Posterior vena cava (tissue), 2 donors: ENCODE data around the gene C1QTNF5. TPM values are rescaled to one million over a fixed set of nuclear protein-coding genes. Genes with fewer than 3 reads are reported as not detected.

ENCODE experiments used
- DNase-seq: peaks from one replicate; pipeline ENCODE4 v3.0.0-alpha.2; 2020; ENCODE audit warnings: low spot score
- intact Hi-C, 2 donors: fragments of 100-400 bp; cut with DNase I; formaldehyde crosslinking; loops; one replicate each; pipeline versions ENCODE4 v1.14.1 to v1.14.2; 2022 to 2023
- total RNA-seq, 2 donors: library from RNA; stranded (reverse); fragmentation: NEBNext Ultra II Directional; extraction: Animal tissue kit (Norgen Biotek cat#: 25700); gene quantifications; one replicate each; pipeline ENCODE4 v1.2.1, GENCODE V29; 2021
- donor health status: DM: yes; HTN: yes; CAD: no.
- donor health status: DM: yes; HTN: yes; CAD: no.

C1QTNF5 gene
- total RNA-seq, 2 donors from 2014 or later: 57.7 to 63.0 TPM

DNA sequence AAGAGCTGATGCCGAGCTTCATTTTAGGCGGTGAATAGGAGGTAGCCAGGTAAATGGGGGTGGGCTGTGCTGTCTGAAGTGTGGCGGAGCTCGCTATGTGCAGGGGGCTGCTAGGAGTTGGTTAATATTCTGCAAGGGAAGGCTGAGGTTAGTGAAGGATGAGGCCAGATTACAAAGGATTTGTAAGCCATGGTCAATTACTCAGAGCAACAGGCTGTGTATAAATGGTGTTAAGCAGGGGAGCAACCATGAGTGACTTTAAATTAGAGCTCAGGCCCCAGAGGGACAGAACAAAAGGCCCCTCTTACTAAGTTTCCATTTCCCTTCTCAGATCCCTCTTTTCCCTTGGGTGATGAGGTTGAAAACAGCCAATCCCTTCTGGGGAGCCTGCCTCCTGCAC, 16.5 kb downstream of the C1QTNF5 start:
- intact Hi-C loops: loop anchor here in 1 of 2 donors (5.0 kb wide), 1 partner anchor 117 kb away; the partner anchor contains the start of gene CBL
- DNase-seq: peak; percentile 9

DNA sequence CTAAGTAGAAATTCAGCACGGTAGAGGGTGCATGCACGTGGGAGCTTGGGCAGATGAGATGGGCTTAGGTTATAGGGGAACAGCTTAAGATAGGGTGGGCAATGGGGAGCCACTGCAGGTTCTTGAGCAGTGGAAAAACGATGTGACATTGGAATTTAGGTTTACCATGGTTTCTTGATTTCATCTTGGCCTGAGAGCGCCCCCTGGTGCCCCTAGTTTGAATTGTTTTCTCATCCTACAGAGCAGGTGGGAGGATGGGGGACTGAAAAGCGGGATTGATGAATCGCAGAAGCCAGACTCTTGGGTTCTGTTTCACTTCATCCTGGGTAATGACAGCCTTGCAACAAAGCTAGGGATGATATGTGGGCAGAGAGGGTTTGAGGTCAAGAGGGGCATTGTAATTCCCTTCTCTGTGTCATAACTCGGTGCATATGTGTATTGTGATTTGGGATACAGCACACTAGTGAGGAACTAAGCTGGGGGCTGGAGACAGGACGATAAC, 17.1 kb downstream of the C1QTNF5 start:
- DNase-seq: peak; percentile 88

DNA sequence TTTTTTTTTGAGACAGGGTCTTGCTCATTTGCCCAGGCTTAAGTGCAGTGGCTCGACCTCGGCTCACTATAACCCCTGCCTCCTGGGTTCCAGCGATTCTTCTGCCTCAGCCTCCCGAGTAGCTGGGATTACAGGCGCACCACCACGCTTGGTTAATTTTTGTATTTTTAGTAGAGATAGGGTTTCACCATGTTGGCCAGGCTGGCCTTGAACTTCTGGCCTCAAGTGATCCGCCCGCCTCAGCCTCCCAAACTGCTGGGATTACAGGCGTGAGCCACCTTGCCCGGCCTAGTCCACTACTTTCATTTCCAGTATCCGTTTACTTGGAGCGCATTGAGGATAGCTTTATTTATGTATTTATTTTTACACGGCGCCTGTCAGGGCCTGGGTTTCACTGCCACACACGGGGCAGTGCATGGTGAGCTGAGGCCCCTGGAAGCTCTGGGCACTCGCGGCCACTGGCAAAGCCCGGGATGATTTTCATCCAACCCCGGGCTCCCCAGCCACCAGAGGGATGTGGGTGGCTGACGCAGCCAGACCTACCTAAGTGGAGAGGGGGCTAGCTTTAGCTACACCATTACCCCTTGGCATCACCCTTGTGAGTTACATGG, 17.7 kb downstream of the C1QTNF5 start:
- no peak for DNase-seq
- intact Hi-C loops: loop anchor here in 1 of 2 donors (5.0 kb wide), 1 partner anchor 116 kb away; the partner anchor contains the start of gene CBL

More for the DNA sequence above, 17.1 kb downstream of the C1QTNF5 start:
- intact Hi-C loops: loop anchor here in 1 of 2 donors (5.0 kb wide), 1 partner anchor 116 kb away; the partner anchor contains the start of gene CBL

DNA sequence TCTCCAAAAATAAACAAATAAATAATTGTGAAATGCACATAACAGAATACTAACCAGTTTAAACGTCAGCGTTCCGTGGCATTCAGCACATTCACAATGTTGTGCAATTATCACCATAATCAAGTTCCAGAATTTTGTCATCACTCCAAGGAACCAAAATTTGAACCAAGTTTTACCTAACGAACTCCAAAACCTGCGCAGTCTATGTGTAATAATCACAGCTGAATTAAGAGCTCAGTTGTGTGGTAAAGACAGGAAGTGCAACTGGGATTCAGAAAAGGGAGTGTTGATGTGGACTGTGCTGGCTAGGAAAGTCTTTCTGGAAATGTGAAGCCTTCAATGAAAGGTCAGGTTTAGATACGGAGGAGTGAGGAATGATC, 18.3 kb downstream of the C1QTNF5 start:
- DNase-seq: no peak
- intact Hi-C loops: loop anchor here in 1 of 2 donors (5.0 kb wide), 1 partner anchor 115 kb away; the partner anchor contains the start of gene CBL

DNA sequence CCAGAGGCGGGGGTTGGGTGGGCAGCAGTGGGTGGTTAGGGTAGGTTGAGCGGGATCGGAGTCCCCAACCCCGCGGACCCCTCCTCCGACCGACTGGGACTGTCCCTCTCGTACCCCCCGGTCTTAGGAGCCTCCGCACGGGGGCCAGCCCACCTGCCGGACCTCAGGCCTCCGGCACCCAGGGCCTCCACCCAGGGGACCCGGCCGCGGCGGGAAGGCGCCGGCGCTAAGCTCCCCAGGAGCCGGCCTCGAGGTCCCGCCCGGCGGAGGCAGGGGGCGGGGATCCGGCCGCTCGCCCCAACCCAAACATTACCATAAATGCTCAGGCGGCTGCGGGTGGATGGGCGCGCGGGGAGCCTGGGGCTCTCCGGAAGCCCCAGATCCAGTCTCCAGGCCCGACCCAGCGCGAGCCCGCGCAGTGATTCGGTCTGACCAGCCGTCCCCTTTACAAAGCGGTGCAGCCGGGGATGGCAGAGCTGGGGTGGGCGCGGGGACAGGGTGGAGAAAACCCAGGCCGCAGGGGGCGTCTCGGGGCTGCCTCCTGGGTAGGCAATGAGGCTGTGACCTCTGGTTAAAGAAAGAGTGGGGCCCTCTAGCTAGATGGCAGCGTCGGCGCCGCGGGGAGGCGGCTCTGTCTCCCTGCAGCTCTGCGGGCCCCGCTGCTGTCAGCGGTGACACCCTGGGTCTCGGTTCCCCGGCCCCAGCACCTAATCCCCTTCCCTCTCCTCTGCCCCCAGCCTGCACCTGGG, 19.7 kb downstream of the C1QTNF5 start:
- intact Hi-C loops: loop anchor here in 1 of 2 donors (5.0 kb wide), 1 partner anchor 114 kb away; the partner anchor contains the start of gene CBL
- peak; percentile 90 for DNase-seq

DNA sequence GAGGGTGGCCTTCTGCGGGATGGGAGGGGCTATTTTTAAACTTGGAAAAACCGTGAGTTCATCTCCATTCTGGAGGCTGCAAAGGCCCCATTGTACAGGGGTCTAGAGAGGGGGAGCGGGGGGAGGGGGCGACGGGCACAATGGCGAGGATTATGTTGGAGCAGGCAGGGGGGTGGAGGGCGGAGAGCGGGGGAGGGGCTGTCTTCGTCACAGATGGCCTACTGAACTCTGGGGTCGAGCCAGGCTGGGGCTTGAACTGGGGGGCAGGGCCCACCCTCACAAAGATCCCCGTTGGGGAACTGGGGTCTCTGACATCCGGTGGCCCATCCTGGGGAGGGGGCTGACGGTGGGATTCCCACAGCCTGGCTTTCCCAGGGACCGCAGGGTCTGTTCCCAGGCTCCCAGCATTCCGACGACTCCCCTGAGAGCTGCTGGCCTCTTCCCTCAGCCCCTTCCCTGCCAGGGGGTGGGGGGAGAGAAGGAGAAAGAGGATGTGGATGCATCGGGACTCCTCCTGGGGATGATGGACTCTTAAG, 20.4 kb downstream of the C1QTNF5 start:
- peak; percentile 79 for DNase-seq
- intact Hi-C loops: loop anchor here in 1 of 2 donors (5.0 kb wide), 1 partner anchor 113 kb away; the partner anchor contains the start of gene CBL

DNA sequence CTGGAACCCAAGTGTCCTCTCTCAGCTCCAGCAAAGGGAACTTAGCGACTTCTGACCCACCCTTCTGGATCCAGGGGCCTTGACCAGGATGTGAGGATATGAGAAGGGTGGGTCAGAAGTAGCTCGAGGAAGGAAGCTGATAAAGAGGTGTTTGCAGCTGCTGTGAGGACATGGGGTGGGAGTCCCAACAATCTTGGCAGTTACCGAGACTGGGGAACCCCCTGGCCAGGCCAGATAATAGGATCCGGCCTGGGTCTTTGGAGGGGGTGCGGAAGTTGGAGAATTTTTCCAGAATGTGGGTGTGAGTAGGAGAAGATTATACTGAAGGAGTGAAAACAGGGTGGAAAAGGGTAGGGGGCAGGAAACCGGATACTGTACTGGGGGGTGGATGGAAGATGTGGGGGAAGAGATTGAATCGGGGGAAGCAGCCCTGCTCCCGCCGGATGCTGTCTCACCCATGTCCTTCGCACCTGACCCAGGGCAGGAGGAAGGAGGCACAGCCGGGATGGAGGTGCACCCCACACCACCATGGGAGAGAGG, 20.9 kb downstream of the C1QTNF5 start:
- intact Hi-C loops: loop anchor here in 1 of 2 donors (5.0 kb wide), 1 partner anchor 112 kb away; the partner anchor contains the start of gene CBL
- DNase-seq: no peak

DNA sequence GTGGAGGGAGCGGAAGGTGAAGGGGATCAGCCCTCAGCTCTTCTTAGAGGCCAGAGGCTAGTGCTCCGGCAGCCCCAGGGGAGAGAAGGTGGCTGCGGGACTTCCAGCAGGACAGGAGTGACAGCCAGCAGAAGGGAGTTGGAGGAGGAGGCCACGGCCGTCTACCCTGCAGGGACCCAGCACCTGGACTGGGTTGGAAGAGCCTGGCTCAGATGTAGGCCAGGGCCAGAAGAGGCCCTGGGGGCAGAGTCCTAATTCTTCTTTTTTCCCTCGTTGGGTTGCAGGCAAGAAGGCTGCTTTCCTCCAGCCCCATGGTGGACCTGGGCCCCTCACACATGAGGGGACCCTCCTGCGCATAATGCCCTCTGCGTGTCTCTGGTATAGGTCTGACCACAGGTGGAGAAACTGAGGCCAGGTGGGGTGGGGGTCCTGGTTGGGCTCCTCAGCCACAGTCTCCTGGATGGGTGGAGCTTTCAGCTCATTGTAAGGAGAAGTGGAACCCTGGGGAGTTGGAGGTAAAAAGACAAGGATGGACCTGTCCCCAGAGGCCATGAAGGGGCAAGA, 21.5 kb downstream of the C1QTNF5 start:
- no peak for DNase-seq
- intact Hi-C loops: no loop called here

DNA sequence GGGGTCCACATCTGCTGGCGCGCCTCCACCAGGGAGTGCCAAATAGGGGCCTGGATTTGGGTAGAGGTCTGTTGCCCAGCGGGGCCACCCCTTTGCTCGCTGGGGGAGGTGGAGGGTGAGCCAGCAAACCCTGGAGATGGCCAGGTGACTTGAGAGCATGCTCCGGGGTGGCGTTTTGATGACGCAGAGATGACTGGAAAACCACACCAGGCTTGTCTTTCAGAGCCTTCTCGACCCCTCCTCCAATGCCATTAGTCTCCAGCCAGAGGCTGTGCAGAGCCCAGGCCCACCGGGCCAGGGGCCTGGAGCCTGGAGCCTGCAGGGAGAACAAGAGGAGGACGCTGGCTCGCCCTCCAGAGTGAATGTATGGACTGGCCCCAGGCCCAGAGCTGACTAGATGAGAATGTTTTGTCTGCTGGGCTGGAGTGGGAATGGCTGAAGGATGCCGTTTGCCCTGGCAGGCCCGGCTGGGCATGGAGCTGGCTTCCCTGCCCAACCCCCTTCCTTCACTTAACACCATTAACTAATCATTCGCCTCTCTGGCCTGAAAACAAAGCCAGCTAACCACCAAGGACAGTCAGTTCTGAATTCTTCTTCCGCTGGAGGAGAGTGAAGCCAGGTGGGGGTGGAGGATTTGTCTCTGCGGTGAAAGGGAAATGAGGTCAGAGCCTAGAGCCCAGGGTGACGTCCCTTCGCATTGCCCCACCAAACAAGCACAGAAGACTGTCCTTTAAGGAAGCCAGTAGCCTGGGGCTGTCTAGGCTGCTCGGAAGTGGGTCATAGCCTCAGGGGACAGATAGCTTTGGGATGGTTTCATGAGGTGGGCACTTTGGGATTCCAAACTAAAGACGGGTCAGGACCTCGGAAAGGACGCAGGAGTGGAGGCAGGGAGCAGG, 22.2 kb downstream of the C1QTNF5 start:
- intact Hi-C loops: no loop called here
- peak; percentile 71 for DNase-seq

DNA sequence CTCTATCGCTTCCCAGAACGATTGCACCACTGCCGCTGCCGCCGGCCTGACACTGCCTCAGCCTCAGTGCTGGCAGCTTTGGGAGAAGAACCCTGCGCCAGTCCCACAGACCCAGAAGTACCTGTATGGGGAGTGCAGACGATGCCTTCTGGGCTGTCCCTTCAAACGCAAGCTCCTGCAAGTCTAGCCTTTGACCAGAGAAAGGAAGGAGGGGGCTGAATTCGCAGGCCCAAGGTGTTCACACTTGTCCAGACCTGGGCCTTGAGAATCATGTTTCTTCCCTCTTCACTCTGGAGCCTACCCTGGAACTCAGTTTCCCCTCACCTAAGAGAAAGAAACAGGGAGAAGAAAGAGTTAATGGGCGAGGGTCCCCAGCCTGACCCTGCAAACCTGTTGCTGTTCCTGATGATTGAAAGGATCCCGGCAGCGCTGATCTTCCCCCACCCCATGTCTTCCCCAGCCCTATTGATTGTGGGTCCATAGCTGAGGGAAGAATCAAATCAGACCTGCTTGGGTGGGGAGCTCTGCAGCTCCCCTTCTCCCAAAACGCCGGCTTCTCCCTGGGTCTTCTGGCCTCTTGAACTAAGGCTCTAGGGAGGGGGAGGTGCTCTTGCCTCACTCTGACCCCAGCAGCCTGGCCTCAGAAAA, 23.0 kb downstream of the C1QTNF5 start:
- DNase-seq: peak; percentile 38
- intact Hi-C loops: no loop called here

DNA sequence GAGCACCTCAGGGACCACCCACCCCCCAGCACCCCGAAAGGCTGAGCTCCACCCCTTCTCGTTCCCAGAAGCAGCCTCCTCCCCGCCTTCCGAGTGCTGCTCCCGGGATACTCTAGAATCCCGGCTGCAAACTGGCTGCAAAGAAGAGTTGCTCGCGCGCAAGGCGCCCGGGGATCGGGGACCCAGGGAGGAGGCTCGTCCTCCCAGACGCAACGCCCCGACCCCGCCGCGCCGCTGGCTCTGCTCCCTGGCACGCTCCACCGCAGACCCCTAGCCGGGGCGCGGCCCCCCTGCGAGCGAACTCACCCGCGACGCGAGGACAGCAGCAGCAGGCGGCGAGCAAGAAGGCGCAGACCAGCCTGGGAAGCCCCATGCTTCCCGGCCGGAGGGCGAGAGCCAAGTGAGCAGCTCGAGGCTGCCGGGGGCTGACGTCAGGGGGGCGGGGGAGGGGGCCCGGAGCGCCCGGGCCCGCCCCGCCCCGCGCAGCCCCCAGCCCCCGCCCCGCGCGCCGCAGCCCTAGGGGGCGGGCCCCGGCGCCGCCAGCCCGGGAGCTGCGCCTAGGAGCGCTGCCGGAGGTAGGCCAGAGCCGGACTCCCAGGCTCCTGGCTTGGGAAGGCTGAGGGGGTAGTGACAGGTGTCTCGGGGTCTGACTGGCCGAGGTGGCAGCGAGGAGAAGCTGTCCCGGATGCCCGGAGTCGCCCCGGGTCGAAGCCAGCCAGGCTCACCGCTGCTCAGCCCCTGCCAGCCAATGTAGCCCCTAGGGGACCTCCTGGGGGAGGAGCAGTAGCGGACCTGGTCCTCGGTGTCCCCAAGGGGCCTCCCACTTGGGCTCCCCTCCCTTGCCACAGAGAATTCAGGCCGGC, 23.7 kb downstream of the C1QTNF5 start, which contains the start of gene MCAM:
Gene MCAM (minus strand): TSS at position 402 of the 863 bp plus-strand sequence. CDS start 29 bp downstream, at position 373.
- intact Hi-C loops: no loop called here
- peak; percentile 79 for DNase-seq

DNA sequence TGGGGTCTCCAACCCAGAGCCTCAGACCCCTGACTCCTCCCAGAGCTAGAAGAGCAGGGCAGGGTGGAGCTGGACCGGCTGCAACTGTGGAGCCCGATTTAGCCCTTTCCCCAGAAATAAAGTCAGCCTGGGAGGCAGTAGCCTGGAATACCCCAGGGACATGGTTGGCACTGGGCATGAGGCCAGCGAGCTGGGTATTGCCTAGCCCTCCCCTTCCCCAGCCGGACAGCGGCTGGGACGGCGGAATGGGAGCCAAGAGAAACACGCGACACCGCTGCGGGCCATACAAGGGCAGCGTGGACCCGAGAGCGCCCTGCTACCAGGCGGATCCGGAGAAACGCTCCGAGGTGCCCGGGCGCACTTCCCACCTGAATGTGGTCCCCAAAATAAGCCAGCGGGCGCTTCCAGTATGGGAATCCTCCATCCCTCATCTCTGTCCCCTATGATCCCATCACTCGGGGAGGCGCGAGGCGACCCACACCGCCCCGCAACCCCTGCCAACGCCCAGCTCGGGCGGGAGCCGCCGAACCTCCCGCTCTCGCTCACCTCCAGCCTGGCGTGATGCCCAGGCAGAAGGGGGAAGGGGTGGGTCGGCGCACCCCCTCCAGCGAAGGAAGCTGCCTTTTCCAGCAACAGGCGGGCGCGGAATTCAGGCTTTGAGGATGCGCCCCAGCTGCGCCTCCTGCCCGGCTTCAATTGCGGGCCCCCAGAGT, 24.5 kb downstream of the C1QTNF5 start:
- intact Hi-C loops: no loop called here
- peak; percentile 84 for DNase-seq

DNA sequence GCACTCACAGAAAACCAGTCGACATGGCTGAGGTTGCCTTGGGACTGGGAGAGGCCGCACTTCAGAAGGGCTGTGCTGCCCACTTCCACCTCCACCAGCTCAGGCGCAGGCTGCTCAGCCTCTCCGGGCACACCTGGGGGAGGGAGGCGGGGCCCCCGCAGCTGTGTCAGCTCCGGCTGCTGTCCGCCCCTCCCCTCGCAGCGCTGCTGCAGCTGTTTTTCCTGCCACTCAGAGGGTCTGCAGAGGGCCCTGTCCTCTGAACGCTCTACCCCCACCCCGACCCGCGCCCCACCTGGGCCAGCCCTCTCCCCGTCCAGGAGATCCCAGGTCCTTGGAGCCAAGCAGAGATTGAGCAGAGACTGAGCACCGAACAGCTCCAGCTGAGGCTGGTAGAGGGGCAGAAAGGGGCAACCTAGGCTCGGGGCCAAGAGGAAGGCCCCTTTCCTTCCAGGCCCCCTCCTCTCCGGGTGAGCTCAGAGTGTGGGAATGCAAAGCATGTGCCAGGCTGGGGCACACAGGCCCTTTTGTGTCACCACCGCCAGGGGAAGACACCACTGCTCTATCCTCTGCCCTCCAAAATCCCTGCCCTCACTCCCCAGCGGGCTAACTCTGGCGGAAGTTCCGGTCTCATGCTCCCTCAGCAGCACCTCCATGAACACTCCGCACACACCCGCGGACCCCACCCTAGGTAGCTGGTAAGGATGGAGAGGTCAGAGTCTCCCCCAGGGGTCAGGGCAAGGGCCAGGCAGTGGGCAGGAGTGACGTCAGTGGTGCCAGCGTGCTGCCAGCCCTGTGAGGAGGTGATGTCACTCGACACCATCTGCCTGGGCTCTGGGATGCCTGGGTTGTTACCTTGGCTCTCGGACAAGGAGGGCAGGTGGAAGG, 25.3 kb downstream of the C1QTNF5 start:
- no peak for DNase-seq
- intact Hi-C loops: no loop called here

DNA sequence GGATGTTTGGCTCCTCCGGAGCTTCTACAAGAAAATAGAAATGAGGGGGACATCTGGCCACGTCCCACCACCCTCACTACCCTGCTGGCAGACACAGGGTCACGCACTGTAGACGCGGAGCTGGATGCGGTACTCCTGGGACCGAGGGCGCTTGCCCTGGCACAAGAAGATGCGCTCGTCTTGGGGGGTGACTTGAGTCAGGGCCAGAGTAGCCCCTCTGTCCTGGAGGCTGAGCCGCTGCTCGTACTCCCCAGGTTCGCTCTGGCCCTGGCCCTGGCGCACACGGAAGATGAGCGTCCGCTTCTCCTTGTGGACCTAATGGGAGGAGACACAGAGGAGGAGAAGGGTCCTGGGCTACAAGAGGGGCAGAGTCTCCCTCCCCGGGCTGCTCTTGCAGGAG, 26.0 kb downstream of the C1QTNF5 start:
- DNase-seq: no peak
- intact Hi-C loops: no loop called here

DNA sequence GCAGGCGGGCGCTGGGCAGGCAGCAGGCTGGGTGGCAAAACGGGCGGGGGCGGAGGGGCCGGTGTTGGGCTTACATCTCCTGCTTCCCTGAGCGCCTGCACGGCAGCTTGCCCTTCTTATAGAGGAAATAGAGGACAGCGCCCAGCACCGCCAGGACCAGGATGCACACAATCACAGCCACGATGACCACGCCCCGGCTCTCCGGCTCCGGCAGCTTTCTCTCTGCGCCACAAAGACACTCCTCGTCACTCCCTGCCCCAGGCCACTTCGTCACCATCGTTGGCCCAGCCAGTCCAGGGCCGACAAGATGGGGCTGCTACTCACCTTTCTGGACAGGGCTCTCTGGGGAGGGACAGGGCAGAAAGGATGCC, 30.0 kb downstream of the C1QTNF5 start:
- intact Hi-C loops: no loop called here
- DNase-seq: no peak
